ENCODE measurements around the gene SLC5A12. TPM values are rescaled to one million over a fixed set of nuclear protein-coding genes. Genes with fewer than 3 reads are reported as not detected.

SLC5A12 gene
- total RNA-seq, 2 donors from 2014 or later = not detected

- no peak overlapping the region for H3K4me3 ChIP-seq
- H3K27ac ChIP-seq = no peak overlapping the region
- WGBS, 2 donors = 26 to 30% methylated on average over 1 of the region's 1 CpG
- no peaks in the 10 kb centered on the region for H3K27me3 ChIP-seq
- no peaks in the 10 kb centered on the region for H3K4me1 ChIP-seq
- TF ChIP-seq POLR2A (IDR thresholded peaks at IDR 0.05) (no peak), CTCF (IDR thresholded peaks at IDR 0.05) (no peak)
- no peaks in the 10 kb centered on the region for H3K36me3 ChIP-seq (replicated peaks in 1 of 2; ENCODE audit: insufficient read depth in 1 of 2, low read depth in 2 of 2)
- ATAC-seq = no peak
- no peak for DNase-seq
- intact Hi-C loops (cut with DNase I) = no loop called here
- peaks cover 0 to 4% (median 0%) of the 10 kb centered on the region in 3 donors for H3K9me3 ChIP-seq
Observed at GRCh38 chr11:26618441-26618840, 103.4 kb downstream of the SLC5A12 start.

Other genes with a start within 250 kb of the SLC5A12 start
- gene MUC15, start 149.8 kb downstream of the SLC5A12 start, total RNA-seq = 1 to 10 TPM; 8.0 to 9.2 TPM

Measured in body of pancreas (tissue), 4 donors.